ENCODE results near the gene COL16A1.

- TF ChIP-seq POLR2AphosphoS5 (IDR thresholded peaks at IDR 0.05; ENCODE audit: low read depth, low read length): no peak
- no peak for TF ChIP-seq TAF1 (IDR thresholded peaks at IDR 0.05; ENCODE audit: low read depth, low read length)
- no peak for TF ChIP-seq POLR2A (IDR thresholded peaks at IDR 0.05; ENCODE audit: low read depth, low read length)
- no peak for TF ChIP-seq SPI1 (IDR thresholded peaks at IDR 0.05; ENCODE audit: low read depth, low read length)
Measured at GRCh38 chr1:31614414-31615005, 89.3 kb downstream of the COL16A1 start.

Data from GM12891 (cell line).